H1 (cell line): ENCODE results near the gene AKR1C8. TPM values are rescaled to one million over a fixed set of nuclear protein-coding genes. Genes with fewer than 3 reads are reported as not detected.

Experiments
- CTCF ChIA-PET: fragments of 300-600 bp; sonication (Branson Sonifier 250); formaldehyde crosslinking; loops from one replicate; lab custom pipeline; 2021; ENCODE audit not compliant: partially characterized antibody; lab: Charles Lee
- POLR2A ChIA-PET: fragments of 300-600 bp; sonication (Branson Sonifier 250); formaldehyde crosslinking; loops from one replicate; lab custom pipeline; 2021; ENCODE audit warnings: inconsistent platforms; ENCODE audit not compliant: partially characterized antibody; lab: Charles Lee
- DNase-seq, 2 experiments: peaks; one replicate each; pipeline versions ENCODE4 v3.0.0 to v3.0.0-alpha.2; 2010 to 2022; ENCODE audit warnings: low spot score in 2 of 2, low read depth in 1 of 2, mixed read lengths in 1 of 2
- FAIRE-seq: peaks from 2 replicates; lab custom pipeline; 2011; peaks lifted over from hg19 to GRCh38; lab: Jason Lieb, UNC
- H2AFZ ChIP-seq: 2 replicates; pipeline ENCODE4 v1.8.1; 2012; ENCODE audit warnings: low read length, inconsistent platforms
- H2AK5ac ChIP-seq: 2 replicates; pipeline ENCODE4 v1.6.1; 2013; ENCODE audit warnings: low read depth, low read length
- H2BK120ac ChIP-seq: replicated peaks from 2 replicates; pipeline ENCODE3; 2013; ENCODE audit warnings: low read depth, low read length, inconsistent platforms
- H2BK12ac ChIP-seq: 2 replicates; pipeline ENCODE4 v1.6.1; 2013; ENCODE audit warnings: low read depth, low read length
- H2BK15ac ChIP-seq: 2 replicates; pipeline ENCODE4 v1.6.1; 2013; ENCODE audit warnings: low read length
- H2BK20ac ChIP-seq: 2 replicates; pipeline ENCODE4 v1.6.1; 2013; ENCODE audit warnings: low read length
- H2BK5ac ChIP-seq: 2 replicates; pipeline ENCODE4 v1.6.1; 2013; ENCODE audit warnings: low read depth, low read length
- H3K14ac ChIP-seq: 2 replicates; pipeline ENCODE4 v1.6.1; 2013; ENCODE audit warnings: inconsistent platforms; ENCODE audit not compliant: insufficient read length
- H3K18ac ChIP-seq: 2 replicates; pipeline ENCODE4 v1.6.1; 2013; ENCODE audit warnings: low read length; ENCODE audit errors: extremely low read depth
- H3K23ac ChIP-seq: 2 replicates; pipeline ENCODE4 v1.6.1; 2013; ENCODE audit warnings: inconsistent platforms; ENCODE audit not compliant: insufficient read length
- H3K23me2 ChIP-seq: 2 replicates; pipeline ENCODE4 v1.6.1; 2013; ENCODE audit warnings: low read depth, low read length
- H3K27ac ChIP-seq: 2 replicates; pipeline ENCODE4 v1.6.1; 2011; ENCODE audit warnings: low read depth, low read length, inconsistent platforms
- H3K27me3 ChIP-seq, 4 experiments: replicated peaks in 1 of 4; 1 replicate in 1 of 4; 2 replicates in 3 of 4; pipeline versions ENCODE4 v1.6.1 to v1.8.1; 2011 to 2013; ENCODE audit warnings: low read length in 3 of 4, mild to moderate bottlenecking in 3 of 4, inconsistent platforms in 2 of 4, mixed read lengths in 2 of 4, moderate library complexity in 1 of 4; ENCODE audit not compliant: control insufficient read depth in 3 of 4, insufficient read depth in 3 of 4; ENCODE audit errors: extremely low read depth in 1 of 4
- H3K36me3 ChIP-seq, 4 experiments: 2 replicates each; pipeline versions ENCODE4 v1.6.1 to v1.8.1; 2011 to 2013; ENCODE audit warnings: mild to moderate bottlenecking in 4 of 4, low read length in 3 of 4, moderate library complexity in 2 of 4, control low read depth in 1 of 4, inconsistent platforms in 1 of 4; ENCODE audit not compliant: insufficient read depth in 4 of 4, control insufficient read depth in 2 of 4
- H3K4ac ChIP-seq: replicated peaks from 2 replicates; pipeline ENCODE3; 2013; ENCODE audit warnings: low read length, low read depth, mixed read lengths, inconsistent platforms; ENCODE audit not compliant: insufficient read length
- H3K4me1 ChIP-seq, 4 experiments: replicated peaks in 1 of 4; 1 replicate in 1 of 4; 2 replicates in 3 of 4; pipeline versions ENCODE4 v1.6.1 to v1.8.1; 2011 to 2013; ENCODE audit warnings: low read length in 3 of 4, inconsistent platforms in 2 of 4, mixed read lengths in 1 of 4; ENCODE audit not compliant: insufficient read depth in 4 of 4, control insufficient read depth in 3 of 4
- H3K4me2 ChIP-seq, 2 experiments: 2 replicates each; pipeline versions ENCODE4 v1.6.1 to v1.8.1; 2011 to 2013; ENCODE audit warnings: low read depth in 2 of 2, low read length in 2 of 2, control low read depth in 1 of 2, inconsistent platforms in 1 of 2, mild to moderate bottlenecking in 1 of 2; ENCODE audit not compliant: insufficient read depth in 1 of 2
- H3K4me3 ChIP-seq, 4 experiments: fragments of 200-600, 300-600 bp in 1 of 4; sonication (generic), shearing (Covaris generic), sonication (Bioruptor Twin) in 1 of 4; 2 replicates each; pipeline versions ENCODE4 v1.5.1 to v1.8.1; 2011 to 2016; ENCODE audit warnings: low read length in 4 of 4, low read depth in 3 of 4, control low read depth in 2 of 4, inconsistent platforms in 2 of 4, mild to moderate bottlenecking in 2 of 4, mixed read lengths in 1 of 4, moderate library complexity in 1 of 4; ENCODE audit not compliant: insufficient read depth in 2 of 4; ENCODE audit errors: extremely low read depth in 1 of 4
- H3K56ac ChIP-seq: replicated peaks from 2 replicates; pipeline ENCODE3; 2013; ENCODE audit warnings: low read depth, mild to moderate bottlenecking, mixed read lengths, low read length, inconsistent platforms; ENCODE audit not compliant: insufficient read length
- H3K79me1 ChIP-seq: 2 replicates; pipeline ENCODE4 v1.6.1; 2013; ENCODE audit warnings: low read depth, low read length, control low read depth
- H3K79me2 ChIP-seq, 2 experiments: 2 replicates each; pipeline versions ENCODE4 v1.6.1 to v1.8.1; 2012 to 2013; ENCODE audit warnings: low read length in 2 of 2, mild to moderate bottlenecking in 2 of 2, inconsistent platforms in 1 of 2; ENCODE audit not compliant: insufficient read depth in 2 of 2, control insufficient read depth in 1 of 2
- H3K9ac ChIP-seq, 4 experiments: replicated peaks in 1 of 4; 1 replicate in 1 of 4; 2 replicates in 3 of 4; pipeline versions ENCODE4 v1.6.1 to v1.8.1; 2011 to 2013; ENCODE audit warnings: low read depth in 3 of 4, low read length in 3 of 4, control low read depth in 2 of 4, mild to moderate bottlenecking in 2 of 4, moderate library complexity in 2 of 4, inconsistent platforms in 1 of 4; ENCODE audit errors: extremely low read depth in 1 of 4
- H3K9me3 ChIP-seq, 2 experiments: 2 replicates each; pipeline versions ENCODE4 v1.6.1 to v1.8.1; 2012 to 2013; ENCODE audit warnings: mild to moderate bottlenecking in 2 of 2, moderate library complexity in 2 of 2, control low read depth in 1 of 2, inconsistent platforms in 1 of 2, low read depth in 1 of 2, low read length in 1 of 2, mixed read lengths in 1 of 2; ENCODE audit not compliant: insufficient read depth in 2 of 2
- H4K20me1 ChIP-seq, 2 experiments: replicated peaks in 1 of 2; 2 replicates each; pipeline versions ENCODE3 to v1.8.1; 2011 to 2013; ENCODE audit warnings: inconsistent platforms in 2 of 2, low read length in 2 of 2, mild to moderate bottlenecking in 1 of 2; ENCODE audit not compliant: insufficient read depth in 2 of 2, control insufficient read depth in 1 of 2
- H4K5ac ChIP-seq: 2 replicates; pipeline ENCODE4 v1.6.1; 2013; ENCODE audit warnings: low read length, low read depth, mixed read lengths, inconsistent platforms; ENCODE audit not compliant: insufficient read length
- H4K8ac ChIP-seq: 2 replicates; pipeline ENCODE4 v1.8.0; 2013; ENCODE audit warnings: mild to moderate bottlenecking, moderate library complexity, low read length, inconsistent platforms; ENCODE audit not compliant: insufficient read depth; ENCODE audit errors: extremely low read depth
- H4K91ac ChIP-seq: replicated peaks from 2 replicates; pipeline ENCODE3; 2013; ENCODE audit warnings: low read length, mixed read lengths, inconsistent platforms; ENCODE audit not compliant: insufficient read length
- BACH1 ChIP-seq: IDR thresholded peaks from 2 replicates; pipeline ENCODE4 v1.6.1; 2012; ENCODE audit warnings: low read length, improper control_type of control experiment
- CTBP2 ChIP-seq: IDR thresholded peaks from 2 replicates; pipeline ENCODE4 v1.7.0; 2011; ENCODE audit warnings: borderline replicate concordance, mild to moderate bottlenecking, moderate library complexity, mixed read lengths, low read length; ENCODE audit not compliant: insufficient read depth, insufficient read length
- PHF8 ChIP-seq: fragments of 200-600 bp; sonication (generic); conservative IDR thresholded peaks from 2 replicates; pipeline ENCODE4 v1.7.1; 2012; ENCODE audit warnings: low read depth, mild to moderate bottlenecking, inconsistent platforms, low read length, moderate library complexity
- POLR2A ChIP-seq, 2 experiments: IDR thresholded peaks; 1 replicate in 1 of 2; 2 replicates in 1 of 2; pipeline ENCODE4 v1.6.1; 2011; ENCODE audit warnings: low read depth in 2 of 2, low read length in 2 of 2, mild to moderate bottlenecking in 2 of 2; ENCODE audit errors: control extremely low read depth in 1 of 2
- RFX5 ChIP-seq: IDR thresholded peaks from 2 replicates; pipeline ENCODE4 v1.6.1; 2011; ENCODE audit warnings: low read depth, low read length, improper control_type of control experiment, borderline replicate concordance
- SRF ChIP-seq: IDR thresholded peaks from 2 replicates; pipeline ENCODE4 v1.6.1; 2011; ENCODE audit warnings: mild to moderate bottlenecking, low read depth, low read length, moderate library complexity
- WGBS, 2 experiments: shearing (Covaris generic) in 1 of 2; methylation state at CpG; one replicate each; pipeline versions ENCODE4 v1.1.6 to v1.1.7; 2013 to 2015; ENCODE audit warnings: low lambda C conversion rate in 2 of 2, mixed read lengths in 2 of 2, inconsistent platforms in 1 of 2, low coverage in 1 of 2, missing lambda C conversion rate in 1 of 2; ENCODE audit not compliant: insufficient replicate concordance in 2 of 2, insufficient coverage in 1 of 2, insufficient read length in 1 of 2; ENCODE audit errors: extremely low coverage in 1 of 2, missing lambda C conversion rate in 1 of 2; 5-methylcytosine and 5-hydroxymethylcytosine counted together
- polyA plus RNA-seq, 7 experiments: library from polyadenylated mRNA; depleted of rRNA in 3 of 7; stranded (reverse) in 5 of 7; unstranded in 2 of 7; fragments of >200 nt in 5 of 7; fragments of 200-250 nt in 2 of 7; gene quantifications; 1 replicate in 5 of 7; 2 replicates in 1 of 7; 4 replicates in 1 of 7; pipeline versions ENCODE4 v1.2.1 to v1.2.3, GENCODE V29; 2011 to 2013; ENCODE audit warnings: missing spikeins in 2 of 7, mixed read lengths in 2 of 7
- total RNA-seq: library from RNA; stranded (reverse); fragmentation: NEBNext Ultra II Directional; extraction: Animal tissue kit (Norgen Biotek cat#: 25700); gene quantifications from 2 replicates; pipeline ENCODE4 v1.2.1, GENCODE V29; 2021

AKR1C8 gene
- total and polyA plus RNA-seq, 2 of the 8 experiments (the other 6 are each of a cell fraction or from before 2014, with no cell fraction given): not detected

- no peaks in the 10 kb centered on the region for H3K4me1 ChIP-seq
- no peak overlapping the region for H4K8ac ChIP-seq
- no peaks in the 10 kb centered on the region for H4K20me1 ChIP-seq
- H2BK12ac ChIP-seq: no peak overlapping the region
- H2AFZ ChIP-seq: no peak overlapping the region
- H3K18ac ChIP-seq: no peak overlapping the region
- DNase-seq (no peak), FAIRE-seq (no peak)
- WGBS, 2 experiments: 81% methylated on average over 1 of the region's 1 CpG; no CpG with 5 or more reads in 1 of the 2 experiments
- no peaks in the 10 kb centered on the region for H3K79me2 ChIP-seq
- no peaks in the 10 kb centered on the region for H3K79me1 ChIP-seq
- H3K36me3 ChIP-seq: no peaks in the 10 kb centered on the region
- no peak overlapping the region for H3K4me2 ChIP-seq
- H3K4me3 ChIP-seq: no peak overlapping the region
- ChIA-PET POLR2A (no interaction called here), CTCF (interaction anchor here (0.9 kb wide), 1 partner anchor 11 kb away, joined by 4 read pairs; the partner anchor contains the start of gene AKR1C3)
- H3K9me3 ChIP-seq: peaks cover 10 to 13% of the 10 kb centered on the region in 2 experiments; a peak in 2 of 4 replicates
- no peak overlapping the region for H2BK5ac ChIP-seq
- no peak overlapping the region for H3K56ac ChIP-seq
- no peak overlapping the region for H4K5ac ChIP-seq
- H3K14ac ChIP-seq: no peak overlapping the region
- no peak overlapping the region for H3K23ac ChIP-seq
- no peaks in the 10 kb centered on the region for H3K23me2 ChIP-seq
- no peaks in the 10 kb centered on the region for H3K27me3 ChIP-seq
- H2BK15ac ChIP-seq: no peak overlapping the region
- H2BK20ac ChIP-seq: no peak overlapping the region
- H3K9ac ChIP-seq: no peak overlapping the region
- TF ChIP-seq RFX5: no peak
- TF ChIP-seq SRF: no peak
- no peak for TF ChIP-seq CTBP2
- no peak for TF ChIP-seq PHF8
- no peak for TF ChIP-seq BACH1
- no peak for TF ChIP-seq POLR2A (IDR thresholded peaks at IDR 0.05; ENCODE audit: control extremely low read depth in 1 of 2, low read depth in 2 of 2, low read length in 2 of 2)
- no peak overlapping the region for H3K27ac ChIP-seq
- H2BK120ac ChIP-seq: no peak overlapping the region
- no peak overlapping the region for H3K4ac ChIP-seq
- no peak overlapping the region for H2AK5ac ChIP-seq
- no peak overlapping the region for H4K91ac ChIP-seq
Measured at GRCh38 chr10:5105626-5106025, 79.3 kb downstream of the AKR1C8 start.
